Left colon (tissue), 2 donors: Measurements from ENCODE around the gene ORC2. TPM values are rescaled to one million over a fixed set of nuclear protein-coding genes. Genes with fewer than 3 reads are reported as not detected.

Experiments used
- ATAC-seq: fragments of 200-7000 bp; cut with Tn5 transposase; one replicate; pipeline ENCODE4 v1.9.1; 2020; ENCODE audit warnings: mild to moderate bottlenecking, moderate library complexity
- DNase-seq, 2 donors: peaks; one replicate each; pipeline ENCODE4 v3.0.0-alpha.2; 2020
- intact Hi-C, 2 donors: fragments of 100-400 bp; cut with DNase I in 1 of 2; cut with micrococcal nuclease in 1 of 2; formaldehyde crosslinking; loops; one replicate each; pipeline versions ENCODE4 v1.11.2 to v1.14.0; 2022; cut with DNase I, micrococcal nuclease
- total RNA-seq, 2 donors: library from RNA; stranded (reverse); fragmentation: NEBNext Ultra II Directional; extraction: Animal tissue kit (Norgen Biotek cat#: 25700); gene quantifications; one replicate each; pipeline ENCODE4 v1.2.1, GENCODE V29; 2021
- donor health status: DM: no; HTN: no; CAD: no.
- donor health status: DM: yes; HTN: yes; CAD: no.

The ORC2 gene
- total RNA-seq, 2 donors from 2014 or later: 25.5 to 26.8 TPM

DNA sequence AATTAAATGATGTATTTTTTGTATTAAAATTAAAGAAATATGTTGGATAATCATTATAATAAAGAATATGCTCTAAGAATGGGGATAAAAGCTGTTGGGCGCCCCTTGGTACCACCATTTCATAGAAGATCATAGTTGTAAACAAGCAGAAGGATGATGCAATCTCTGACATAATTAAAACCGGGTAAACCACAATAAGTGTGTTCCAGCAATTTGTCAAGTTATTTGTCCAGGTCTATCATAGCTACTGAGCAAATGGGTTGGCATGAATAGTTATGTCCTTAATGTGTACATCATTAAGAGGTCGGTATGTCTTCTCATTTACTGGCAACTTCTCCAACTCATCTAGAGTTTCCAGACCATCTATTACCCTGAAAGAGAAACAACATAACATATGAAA is 92.3 kb downstream of the ORC2 start:
- ATAC-seq (no peak), DNase-seq (no peak)
- intact Hi-C loops: no loop called here

GRCh38 chr2:200869014-200869413 is 94.4 kb downstream of the ORC2 start:
- intact Hi-C loops: no loop called here
- DNase-seq (no peak), ATAC-seq (no peak)

DNA sequence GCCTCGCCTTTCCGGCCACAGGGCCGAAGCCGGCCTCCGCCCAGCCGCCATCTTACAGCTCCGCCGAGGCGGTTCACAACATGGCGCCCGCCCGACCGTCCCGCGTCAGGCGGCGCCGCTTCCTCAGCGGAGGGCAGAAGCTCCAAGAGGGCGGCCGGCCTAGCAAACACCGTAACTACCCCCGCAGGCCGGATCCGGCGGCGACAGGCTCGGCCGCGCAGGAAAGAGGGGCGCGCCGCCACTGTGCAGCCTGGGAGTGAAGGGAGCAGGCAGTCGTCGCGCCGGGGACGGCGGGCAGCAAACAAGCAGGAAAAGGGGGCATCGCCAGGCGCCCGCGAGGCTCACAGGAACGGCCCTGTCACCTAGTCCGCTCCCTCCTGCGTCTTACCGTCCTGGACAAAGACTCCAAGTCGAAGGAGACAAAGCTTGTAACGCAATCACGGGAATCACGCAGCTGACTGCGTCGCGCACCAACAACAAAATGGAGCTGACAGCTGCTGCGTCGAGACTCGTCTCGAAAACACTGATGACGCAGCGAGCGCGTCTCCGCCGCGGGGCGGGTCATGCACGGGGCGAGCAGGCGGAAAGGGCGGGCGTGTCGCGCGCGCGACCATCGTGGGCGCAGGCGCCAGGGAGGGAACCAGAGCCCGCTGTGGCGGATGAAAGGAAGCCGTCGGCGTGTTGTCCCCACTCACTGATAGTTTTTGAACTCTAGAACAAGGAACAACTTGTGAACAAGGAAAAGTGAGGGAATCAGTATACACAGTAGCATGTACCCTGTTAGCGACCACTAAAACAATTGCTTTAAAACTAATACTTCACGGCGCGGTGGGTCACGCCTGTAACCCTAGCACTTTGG is 99.1 kb downstream of the ORC2 start, which contains the start of gene CLK1:
CLK1 (minus strand) TSS at position 483 of the 859 bp plus-strand sequence. CDS start 2,796 bp downstream, outside the sequence.
- ATAC-seq: peak; percentile 85
- intact Hi-C loops: no loop called here
- DNase-seq: peak; percentile 96 to 98

- DNase-seq: no peak
- intact Hi-C loops: no loop called here
- peak; percentile 24 for ATAC-seq
These were observed 99.7 kb downstream of the ORC2 start for GRCh38 chr2:200863782-200864175.

- DNase-seq (peak; percentile 25 to 43), ATAC-seq (peak; percentile 12)
- intact Hi-C loops: no loop called here
These were observed 100.9 kb downstream of the ORC2 start for GRCh38 chr2:200862532-200863000.

DNA sequence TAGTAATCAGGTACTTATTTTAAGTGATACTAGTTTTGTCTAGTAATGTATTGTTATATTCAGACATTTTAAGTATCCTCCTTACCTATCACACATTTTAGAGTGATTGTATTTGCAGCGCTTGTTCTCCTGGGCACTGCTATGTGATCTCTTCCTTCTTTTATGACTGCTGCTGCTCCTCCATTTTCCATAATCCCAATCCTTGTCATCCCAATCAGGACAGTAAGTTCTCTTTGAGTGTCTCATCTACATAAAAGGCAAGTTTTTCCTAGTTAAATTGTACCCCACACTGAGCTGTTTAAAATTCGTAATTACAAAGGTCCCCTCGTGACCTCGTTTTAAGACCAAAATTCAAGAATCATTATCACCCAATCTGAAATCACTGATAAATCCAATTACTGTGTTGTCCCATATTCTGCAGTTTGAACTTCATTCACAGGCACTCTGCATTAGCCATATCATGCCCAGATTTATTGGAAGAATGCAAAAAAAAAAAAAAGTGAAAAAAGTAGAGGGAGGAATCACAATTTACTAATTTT is 101.8 kb downstream of the ORC2 start:
- intact Hi-C loops: no loop called here
- DNase-seq: no peak
- ATAC-seq: no peak

DNA sequence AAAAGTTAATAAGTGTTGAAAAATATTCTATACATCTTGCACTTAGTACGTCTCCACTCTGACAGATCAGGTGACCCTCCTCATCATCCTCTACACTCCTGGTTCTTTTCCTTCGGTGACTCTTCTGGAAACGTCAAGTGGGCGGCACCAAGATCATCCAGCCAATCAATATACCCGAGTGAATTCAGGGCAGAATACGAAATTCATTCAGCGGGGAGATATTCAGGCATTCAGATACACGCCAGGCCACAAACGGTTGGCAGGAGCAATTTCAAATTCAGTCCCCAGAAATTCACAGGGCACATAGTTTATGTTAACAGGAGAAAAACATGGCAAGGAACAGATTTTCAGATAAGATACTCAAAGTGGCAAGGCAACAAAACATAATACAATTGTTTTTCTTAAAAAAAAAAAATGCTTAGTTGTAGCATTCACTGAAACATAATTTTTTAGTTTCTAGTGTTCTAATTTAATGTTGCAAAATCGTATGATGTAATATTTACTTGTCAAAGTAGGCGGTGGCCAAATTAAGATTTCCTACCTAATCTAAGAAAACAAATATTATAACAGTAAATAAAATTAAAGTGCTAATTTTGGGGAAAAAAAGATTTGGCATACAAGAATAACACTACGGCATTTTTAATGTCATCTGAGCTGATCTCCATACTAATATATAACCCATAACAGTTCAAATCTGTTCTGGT is 103.2 kb downstream of the ORC2 start:
- intact Hi-C loops: no loop called here
- ATAC-seq (no peak), DNase-seq (no peak)

Other genes with a start within 250 kb of the ORC2 start
- gene BZW1, start 151.8 kb downstream of the ORC2 start, total RNA-seq: 100 to 1,000 TPM; 211 to 240 TPM
- 10 to 100 TPM; 60.3 to 61.9 TPM for gene CLK1, start 99.0 kb downstream of the ORC2 start, total RNA-seq
- gene PPIL3, start 74.6 kb downstream of the ORC2 start, total RNA-seq: 10 to 100 TPM; 22.9 to 29.4 TPM
- gene NIF3L1, start 74.3 kb downstream of the ORC2 start, total RNA-seq: 10 to 100 TPM; 19.5 to 27.2 TPM
- gene HYCC2, start 108.0 kb upstream of the ORC2 start, total RNA-seq: 10 to 100 TPM; 45.0 to 46.2 TPM
- gene NDUFB3, start 108.3 kb upstream of the ORC2 start, total RNA-seq: 100 to 1,000 TPM; 152 to 153 TPM
- 100 to 1,000 TPM; 139 to 152 TPM for gene CFLAR, start 152.5 kb upstream of the ORC2 start, total RNA-seq
- 10 to 100 TPM; 44.3 to 56.0 TPM for gene CASP10, start 219.5 kb upstream of the ORC2 start, total RNA-seq